ENCODE measurements around the gene LSP1. TPM values are rescaled to one million over a fixed set of nuclear protein-coding genes. Genes with fewer than 3 reads are reported as not detected.

The LSP1 gene
- total and polyA plus RNA-seq, 2 of the 8 experiments (the other 6 are each of a cell fraction or from before 2014, with no cell fraction given), result 0.03 TPM; not detected in 1

GRCh38 chr11:1861435-1862411 is 8.8 kb downstream of the LSP1 start:
- ChIA-PET CTCF (ENCODE audit: partially characterized antibody) (interaction anchor here (1.1 to 1.8 kb wide), 3 partner anchors 13 to 290 kb away, joined by 3 to 6 read pairs (median 4); no protein-coding TSS in a partner anchor), POLR2A (ENCODE audit: partially characterized antibody) (no interaction called here)
- Histone ChIP-seq H3K14ac (ENCODE audit: insufficient read length) (no peak overlapping the region), H2AFZ (ENCODE audit: low read length) (no peak overlapping the region), H2BK5ac (ENCODE audit: low read depth, low read length) (no peak overlapping the region), H2BK12ac (ENCODE audit: low read depth, low read length) (no peak overlapping the region), H3K4me1 (replicated peaks in 1 of 4; ENCODE audit: control insufficient read depth in 3 of 4, insufficient read depth in 4 of 4, low read length in 3 of 4) (peaks cover 0 to 16% (median 5%) of the 10 kb centered on the region in 4 experiments; a peak in 5 of 7 replicates), H3K9me3 (ENCODE audit: insufficient read depth in 2 of 2, low read depth in 1 of 2, low read length in 1 of 2) (no peaks in the 10 kb centered on the region), H3K18ac (ENCODE audit: extremely low read depth, low read length) (no peak overlapping the region), H3K4me2 (ENCODE audit: insufficient read depth in 1 of 2, low read depth in 2 of 2, low read length in 2 of 2) (no peak overlapping the region), H2AK5ac (ENCODE audit: low read depth, low read length) (no peak overlapping the region), H3K27me3 (replicated peaks in 1 of 4; ENCODE audit: control insufficient read depth in 3 of 4, extremely low read depth in 1 of 4, insufficient read depth in 3 of 4, low read length in 3 of 4) (no peaks in the 10 kb centered on the region; a peak in 1 of 7 replicates), H3K23me2 (ENCODE audit: low read depth, low read length) (peaks cover 12% of the 10 kb centered on the region; the same call in 1 of the 2 replicates), H3K36me3 (ENCODE audit: control insufficient read depth in 2 of 4, insufficient read depth in 4 of 4, low read length in 3 of 4) (no peaks in the 10 kb centered on the region), H4K8ac (ENCODE audit: extremely low read depth, insufficient read depth, low read length) (no peak overlapping the region), H3K79me2 (ENCODE audit: control insufficient read depth in 1 of 2, insufficient read depth in 2 of 2, low read length in 2 of 2) (no peaks in the 10 kb centered on the region), H2BK120ac (replicated peaks; ENCODE audit: low read depth, low read length) (no peak overlapping the region), H2BK20ac (ENCODE audit: low read length) (no peak overlapping the region), H3K56ac (replicated peaks; ENCODE audit: insufficient read length, low read depth, low read length) (peak overlapping the region; percentile 86), H4K91ac (replicated peaks; ENCODE audit: insufficient read length, low read length) (no peak overlapping the region), H3K9ac (replicated peaks in 1 of 4; ENCODE audit: extremely low read depth in 1 of 4, low read depth in 3 of 4, low read length in 3 of 4) (no peak overlapping the region), H2BK15ac (ENCODE audit: low read length) (no peak overlapping the region), H4K20me1 (replicated peaks in 1 of 2; ENCODE audit: control insufficient read depth in 1 of 2, insufficient read depth in 2 of 2, low read length in 2 of 2) (peaks cover 0 to 2% of the 10 kb centered on the region in 2 experiments), H3K79me1 (ENCODE audit: low read depth, low read length) (no peaks in the 10 kb centered on the region), H3K27ac (ENCODE audit: low read depth, low read length) (no peak overlapping the region), H3K4me3 (ENCODE audit: extremely low read depth in 1 of 4, insufficient read depth in 2 of 4, low read depth in 3 of 4, low read length in 4 of 4) (no peak overlapping the region), H3K4ac (replicated peaks; ENCODE audit: insufficient read length, low read depth, low read length) (no peak overlapping the region), H3K23ac (ENCODE audit: insufficient read length) (no peak overlapping the region), H4K5ac (ENCODE audit: insufficient read length, low read depth, low read length) (no peak overlapping the region)
- WGBS, 2 experiments (ENCODE audit: extremely low coverage in 1 of 2, insufficient coverage in 1 of 2, insufficient read length in 1 of 2, insufficient replicate concordance in 2 of 2, low coverage in 1 of 2, low lambda C conversion rate in 2 of 2, missing lambda C conversion rate in 1 of 2), result 76% methylated on average over 4 of the region's 4 CpGs; no CpG with 5 or more reads in 1 of the 2 experiments
- FAIRE-seq (no peak), DNase-seq (ENCODE audit: low read depth in 1 of 2, low spot score in 2 of 2) (no peak)
- TF ChIP-seq RXRA (IDR thresholded peaks at IDR 0.05; ENCODE audit: insufficient read depth, low read depth, low read length), result no peak

All from H1 (cell line).